IPS DF 6.9 (cell line): ENCODE measurements around the gene OPRL1.

ENCODE experiments used
- DNase-seq: peaks from one replicate; pipeline ENCODE4 v3.0.0-alpha.2; 2013; ENCODE audit warnings: low read depth, low spot score
- H3K27ac ChIP-seq: one replicate; pipeline ENCODE4 v1.5.1; 2013; ENCODE audit warnings: low read length, control low read depth
- H3K27me3 ChIP-seq: 2 replicates; pipeline ENCODE4 v1.6.1; 2013; ENCODE audit warnings: mild to moderate bottlenecking, low read length; ENCODE audit not compliant: control insufficient read depth, insufficient read depth
- H3K36me3 ChIP-seq: 2 replicates; pipeline ENCODE4 v1.6.1; 2013; ENCODE audit warnings: low read length; ENCODE audit not compliant: control insufficient read depth, insufficient read depth
- H3K4me1 ChIP-seq: 2 replicates; pipeline ENCODE4 v1.6.1; 2013; ENCODE audit warnings: low read length; ENCODE audit not compliant: control insufficient read depth, insufficient read depth
- H3K4me3 ChIP-seq: 2 replicates; pipeline ENCODE4 v1.5.1; 2013; ENCODE audit warnings: mild to moderate bottlenecking, low read length
- H3K9me3 ChIP-seq: 2 replicates; pipeline ENCODE4 v1.6.1; 2013; ENCODE audit warnings: low read length, inconsistent platforms; ENCODE audit not compliant: control insufficient read depth, insufficient read depth
- WGBS: extraction: QIAGEN DNeasy Blood & Tissue Kit; methylation state at CpG from one replicate; pipeline ENCODE4 v1.1.7; 2013; ENCODE audit warnings: mixed read lengths, missing lambda C conversion rate; ENCODE audit not compliant: insufficient read length, insufficient coverage; 5-methylcytosine and 5-hydroxymethylcytosine counted together

Gene OPRL1

DNA sequence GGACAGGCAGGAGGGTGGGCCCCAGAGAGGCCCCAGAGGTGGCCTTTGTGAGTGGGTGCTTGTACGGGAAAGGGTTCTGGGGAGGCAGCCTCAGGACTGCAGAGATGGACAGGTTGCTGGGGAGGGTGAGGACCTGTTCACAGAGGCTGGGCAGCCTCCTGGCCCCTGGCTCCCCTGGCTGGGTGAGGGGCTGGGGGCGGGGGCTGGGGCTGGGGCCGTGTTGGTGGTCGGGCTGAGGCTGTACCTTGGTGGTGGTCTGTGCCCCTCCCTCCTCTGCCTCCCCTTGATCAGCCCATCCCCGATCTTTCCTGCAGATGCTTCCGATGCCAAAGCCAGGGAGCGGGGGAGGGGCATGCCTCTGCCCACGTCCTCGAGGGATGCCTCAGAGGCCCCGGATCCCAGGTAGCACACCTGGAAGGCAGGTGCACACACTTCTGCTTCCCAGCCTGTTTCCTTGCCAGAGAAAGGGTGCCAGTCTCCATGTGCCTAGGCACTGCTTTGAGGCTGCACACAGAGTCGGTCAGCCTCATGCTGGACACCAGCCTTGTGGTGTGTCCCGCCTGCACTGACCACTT, 12.1 kb upstream of the OPRL1 start:
- WGBS = no CpG with 5 or more reads among the region's 12 CpGs
- H3K4me1 ChIP-seq = peaks cover 10% of the 10 kb centered on the region

DNA sequence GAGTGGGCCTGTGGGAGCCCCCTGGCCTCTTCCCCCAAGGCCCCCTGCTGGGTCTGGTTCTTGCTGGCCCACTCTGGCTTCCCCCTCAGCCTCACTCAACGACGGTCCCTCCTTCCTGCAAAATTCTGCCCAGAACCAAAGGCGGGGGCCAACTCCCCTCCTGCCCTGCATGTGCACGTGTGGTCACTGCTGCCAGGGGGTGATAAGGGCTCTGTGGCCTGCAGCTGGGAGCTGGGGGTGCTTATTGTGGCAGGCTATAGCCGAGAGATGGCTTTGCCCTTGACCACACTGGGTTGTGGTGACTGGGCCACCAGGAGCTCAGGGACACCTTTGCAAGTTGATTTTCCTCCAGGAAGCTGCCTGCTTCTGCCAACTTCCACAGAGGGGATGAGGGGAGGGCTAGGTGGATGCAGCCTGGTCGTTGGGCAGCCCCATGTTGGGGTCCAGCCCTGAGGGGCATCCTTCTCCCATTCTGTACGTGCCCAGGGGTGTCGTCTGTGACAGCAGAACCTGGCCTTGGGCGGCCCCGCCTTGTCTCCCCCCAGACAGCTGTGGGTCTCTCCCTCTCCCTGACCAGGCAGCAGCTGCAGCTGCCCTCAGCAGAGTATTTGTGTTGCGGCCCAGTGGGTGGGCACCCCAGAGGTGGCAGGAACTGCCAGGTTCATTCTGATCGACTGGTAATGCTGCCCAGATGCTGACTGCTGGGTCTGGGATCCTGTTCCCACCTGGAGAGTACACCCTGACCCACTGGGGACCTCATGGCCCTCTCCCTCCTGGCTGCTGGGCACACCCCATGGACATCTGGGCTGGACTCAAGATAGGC, 11.3 kb upstream of the OPRL1 start:
- Histone ChIP-seq H3K9me3 (no peaks in the 10 kb centered on the region), H3K27ac (no peak overlapping the region), H3K4me3 (no peak overlapping the region), H3K27me3 (no peaks in the 10 kb centered on the region), H3K36me3 (no peaks in the 10 kb centered on the region), H3K4me1 (peaks cover 10% of the 10 kb centered on the region)
- no peak for DNase-seq
- WGBS = no CpG with 5 or more reads among the region's 12 CpGs

More for the DNA sequence above, 12.1 kb upstream of the OPRL1 start:
- Histone ChIP-seq H3K9me3 (no peaks in the 10 kb centered on the region), H3K36me3 (no peaks in the 10 kb centered on the region), H3K4me3 (no peak overlapping the region), H3K27me3 (no peaks in the 10 kb centered on the region), H3K27ac (no peak overlapping the region)
- no peak for DNase-seq

DNA sequence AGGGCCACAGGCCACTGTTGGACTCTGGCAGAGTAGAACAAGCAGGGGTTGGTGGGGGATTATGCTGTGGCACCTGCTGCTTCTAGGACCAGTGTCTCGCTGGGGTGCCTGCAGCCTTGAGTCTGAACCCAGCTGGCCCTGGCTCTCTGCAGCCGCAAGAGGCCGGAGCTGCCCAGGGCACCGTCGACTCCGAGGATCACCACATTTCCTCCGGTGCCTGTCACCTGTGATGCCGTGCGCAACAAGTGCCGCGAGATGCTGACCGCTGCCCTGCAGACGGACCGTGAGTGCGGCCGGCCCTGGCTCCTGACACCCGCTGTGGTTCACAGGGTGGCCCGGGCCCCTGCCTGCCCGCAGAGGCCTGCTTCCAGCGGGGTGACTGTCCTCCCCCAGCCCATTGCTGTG, 10.7 kb upstream of the OPRL1 start:
- Histone ChIP-seq H3K27me3 (no peaks in the 10 kb centered on the region), H3K36me3 (no peaks in the 10 kb centered on the region), H3K4me3 (no peak overlapping the region), H3K9me3 (no peaks in the 10 kb centered on the region), H3K4me1 (peaks cover 10% of the 10 kb centered on the region), H3K27ac (no peak overlapping the region)
- no peak for DNase-seq
- no CpG with 5 or more reads among the region's 20 CpGs for WGBS

GRCh38 chr20:64069614-64070243, 10.2 kb upstream of the OPRL1 start:
- Histone ChIP-seq H3K4me1 (peaks cover 10% of the 10 kb centered on the region), H3K27ac (no peak overlapping the region), H3K36me3 (no peaks in the 10 kb centered on the region), H3K27me3 (no peaks in the 10 kb centered on the region), H3K4me3 (no peak overlapping the region), H3K9me3 (no peaks in the 10 kb centered on the region)
- no CpG with 5 or more reads among the region's 14 CpGs for WGBS
- no peak for DNase-seq

DNA sequence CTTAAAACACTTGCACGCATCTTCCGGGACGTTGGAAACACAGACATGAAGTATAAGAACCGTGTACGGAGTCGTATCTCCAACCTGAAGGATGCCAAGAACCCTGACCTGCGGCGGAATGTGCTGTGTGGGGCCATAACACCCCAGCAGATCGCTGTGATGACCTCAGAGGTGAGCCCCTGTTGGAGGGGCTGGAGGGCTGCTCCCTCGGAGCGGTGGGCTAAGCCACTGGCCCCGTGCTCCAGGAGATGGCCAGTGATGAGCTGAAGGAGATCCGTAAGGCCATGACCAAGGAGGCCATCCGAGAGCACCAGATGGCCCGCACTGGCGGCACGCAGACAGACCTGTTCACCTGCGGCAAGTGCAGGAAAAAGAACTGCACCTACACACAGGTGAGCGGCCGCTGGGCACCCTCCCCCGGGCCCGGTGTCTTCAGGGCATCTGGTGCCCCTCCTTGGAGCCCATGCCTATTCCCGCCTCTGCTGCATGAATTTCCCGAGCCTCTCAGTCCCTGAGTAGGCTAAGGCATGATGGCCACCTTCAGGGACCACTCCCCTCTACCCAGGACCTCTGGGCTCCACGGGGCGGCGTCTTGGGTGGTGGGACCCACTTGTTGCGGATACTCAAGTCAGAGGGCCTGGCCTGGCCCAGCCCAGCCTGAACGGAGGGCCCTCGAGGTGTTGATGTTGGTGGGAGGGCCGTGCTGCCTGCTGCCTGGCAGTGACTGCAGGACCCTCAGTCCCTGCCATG, 9.5 kb upstream of the OPRL1 start:
- H3K27ac ChIP-seq = no peak overlapping the region
- no peaks in the 10 kb centered on the region for H3K36me3 ChIP-seq
- H3K27me3 ChIP-seq = no peaks in the 10 kb centered on the region
- no peak overlapping the region for H3K4me3 ChIP-seq
- H3K9me3 ChIP-seq = no peaks in the 10 kb centered on the region
- DNase-seq = no peak
- H3K4me1 ChIP-seq = peaks cover 10% of the 10 kb centered on the region
- WGBS = no CpG with 5 or more reads among the region's 31 CpGs

GRCh38 chr20:64071341-64072332, 8.2 kb upstream of the OPRL1 start:
- H3K4me1 ChIP-seq = peaks cover 8% of the 10 kb centered on the region

DNA sequence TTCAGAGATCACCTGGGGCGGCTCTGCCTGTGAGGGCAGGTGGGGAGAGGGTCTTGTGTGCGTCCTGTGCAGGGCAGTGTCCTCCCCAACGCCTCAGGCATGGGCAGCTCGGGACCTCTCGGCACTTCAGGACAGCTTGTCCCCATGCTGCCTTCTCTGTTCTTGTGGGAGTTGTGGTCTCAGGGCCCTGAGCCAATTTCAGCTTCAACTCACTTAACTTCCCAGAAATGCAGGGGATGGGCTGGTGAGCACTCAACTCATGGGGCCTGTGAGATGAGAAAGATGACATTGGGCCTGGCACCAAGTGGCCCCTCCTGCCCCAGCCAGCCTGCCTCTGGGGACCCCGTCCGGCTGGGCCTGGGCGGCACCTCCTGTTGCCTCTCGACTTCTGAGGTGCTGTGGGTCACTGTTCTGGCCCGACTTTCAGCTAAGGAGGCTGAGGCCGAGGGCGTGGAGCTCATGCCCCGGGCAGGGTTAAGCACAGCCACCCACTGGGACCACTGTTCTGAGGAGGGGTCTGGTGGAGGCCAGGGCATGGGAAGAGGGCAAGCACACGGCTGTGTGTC, 7.3 kb upstream of the OPRL1 start:
- WGBS = no CpG with 5 or more reads among the region's 14 CpGs
- Histone ChIP-seq H3K36me3 (no peaks in the 10 kb centered on the region), H3K4me3 (no peak overlapping the region), H3K27me3 (no peaks in the 10 kb centered on the region), H3K4me1 (peaks cover 8% of the 10 kb centered on the region), H3K27ac (no peak overlapping the region), H3K9me3 (no peaks in the 10 kb centered on the region)
- no peak for DNase-seq

More at GRCh38 chr20:64071341-64072332, 8.2 kb upstream of the OPRL1 start:
- WGBS = no CpG with 5 or more reads among the region's 30 CpGs
- Histone ChIP-seq H3K4me3 (no peak overlapping the region), H3K27me3 (no peaks in the 10 kb centered on the region), H3K36me3 (no peaks in the 10 kb centered on the region), H3K27ac (no peak overlapping the region), H3K9me3 (no peaks in the 10 kb centered on the region)
- DNase-seq = no peak

GRCh38 chr20:64073476-64074183, 6.3 kb upstream of the OPRL1 start:
- H3K36me3 ChIP-seq = no peaks in the 10 kb centered on the region
- peaks cover 9% of the 10 kb centered on the region; the same call in 1 of the 2 replicates for H3K4me1 ChIP-seq
- no peaks in the 10 kb centered on the region for H3K9me3 ChIP-seq
- no peaks in the 10 kb centered on the region for H3K27me3 ChIP-seq
- no CpG with 5 or more reads among the region's 37 CpGs for WGBS
- H3K4me3 ChIP-seq = no peak overlapping the region
- no peak overlapping the region for H3K27ac ChIP-seq
- DNase-seq = no peak

- peaks cover 8% of the 10 kb centered on the region; the same call in 1 of the 2 replicates for H3K4me1 ChIP-seq
Observed at GRCh38 chr20:64074184-64074789, 5.6 kb upstream of the OPRL1 start.

More at GRCh38 chr20:64074184-64074789, 5.6 kb upstream of the OPRL1 start:
- WGBS = no CpG with 5 or more reads among the region's 28 CpGs
- no peak for DNase-seq
- H3K4me3 ChIP-seq = no peak overlapping the region
- H3K27ac ChIP-seq = no peak overlapping the region
- H3K9me3 ChIP-seq = no peaks in the 10 kb centered on the region
- no peaks in the 10 kb centered on the region for H3K36me3 ChIP-seq
- H3K27me3 ChIP-seq = no peaks in the 10 kb centered on the region
